Neuron (in vitro differentiated cells): ENCODE measurements around the gene CEP63.

Experiments used
- H2AFZ ChIP-seq: one replicate; pipeline ENCODE4 v1.6.1; 2013; ENCODE audit warnings: low read depth, mild to moderate bottlenecking, inconsistent platforms, low read length, moderate library complexity
- H3K27me3 ChIP-seq: one replicate; pipeline ENCODE4 v1.6.1; 2013; ENCODE audit warnings: low read length; ENCODE audit not compliant: insufficient read depth
- H3K36me3 ChIP-seq: one replicate; pipeline ENCODE4 v1.6.1; 2013; ENCODE audit warnings: low read length; ENCODE audit not compliant: insufficient read depth
- H3K4me1 ChIP-seq: one replicate; pipeline ENCODE4 v1.6.1; 2013; ENCODE audit warnings: low read length; ENCODE audit not compliant: insufficient read depth
- H3K4me3 ChIP-seq: 2 replicates; pipeline ENCODE4 v1.5.1; 2013; ENCODE audit warnings: mild to moderate bottlenecking, low read length, moderate library complexity
- H3K9me3 ChIP-seq: one replicate; pipeline ENCODE4 v1.6.1; 2013; ENCODE audit warnings: low read length

The CEP63 gene

DNA sequence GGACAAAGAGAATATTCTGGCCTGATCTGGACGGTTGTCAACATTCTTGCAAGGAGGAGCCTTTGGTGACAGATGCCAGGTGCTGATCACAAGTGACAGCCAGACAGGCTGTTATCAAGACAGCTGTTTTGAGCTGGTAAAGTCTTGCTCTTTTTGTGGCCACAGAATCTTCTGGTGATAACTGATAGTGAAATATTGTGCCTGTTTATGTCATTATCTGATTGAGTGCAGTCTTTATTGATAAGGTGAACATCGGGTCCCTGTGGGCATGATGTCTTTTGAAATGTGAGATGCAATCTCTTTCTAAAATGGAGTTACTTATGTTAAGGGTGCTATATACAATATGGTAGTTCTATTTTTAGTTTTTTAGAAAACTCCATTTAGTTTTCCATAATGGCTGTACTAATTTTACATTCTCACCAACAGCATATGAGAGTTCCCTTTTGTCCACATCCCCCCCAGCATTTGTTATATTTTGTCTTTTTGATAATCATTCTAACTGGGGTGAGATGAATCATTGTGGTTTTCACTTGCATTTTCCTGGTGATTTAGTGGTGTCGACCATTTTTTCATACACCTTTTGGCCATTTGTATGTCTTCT, 10.7 kb downstream of the CEP63 start:
- Histone ChIP-seq H2AFZ (no peak overlapping the region), H3K27me3 (no peaks in the 10 kb centered on the region), H3K36me3 (peaks cover 8% of the 10 kb centered on the region), H3K9me3 (peaks cover 5% of the 10 kb centered on the region), H3K4me1 (no peaks in the 10 kb centered on the region), H3K4me3 (no peak overlapping the region)

DNA sequence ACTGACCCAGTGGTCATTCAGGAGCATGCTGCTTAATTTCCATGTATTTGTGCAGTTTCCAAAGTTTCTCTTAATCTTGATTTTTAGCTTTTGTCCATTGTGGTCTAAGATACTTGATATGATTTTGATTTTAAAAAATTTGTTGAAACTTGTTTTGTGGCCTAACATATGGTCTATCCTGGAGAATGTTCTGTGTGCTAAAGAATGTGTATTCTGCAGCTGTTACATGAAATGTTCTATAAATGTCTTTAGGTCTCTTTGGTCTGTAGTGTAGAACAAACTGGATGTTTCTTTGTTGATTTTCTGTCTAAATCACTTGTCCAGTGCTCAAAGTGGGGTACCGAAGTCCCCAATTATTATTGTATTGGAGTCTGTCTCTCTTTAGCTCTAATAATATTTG, 17.4 kb downstream of the CEP63 start:
- Histone ChIP-seq H3K9me3 (peaks cover 14% of the 10 kb centered on the region), H3K36me3 (peaks cover 14% of the 10 kb centered on the region), H3K27me3 (no peaks in the 10 kb centered on the region), H2AFZ (no peak overlapping the region), H3K4me3 (no peak overlapping the region), H3K4me1 (no peaks in the 10 kb centered on the region)

DNA sequence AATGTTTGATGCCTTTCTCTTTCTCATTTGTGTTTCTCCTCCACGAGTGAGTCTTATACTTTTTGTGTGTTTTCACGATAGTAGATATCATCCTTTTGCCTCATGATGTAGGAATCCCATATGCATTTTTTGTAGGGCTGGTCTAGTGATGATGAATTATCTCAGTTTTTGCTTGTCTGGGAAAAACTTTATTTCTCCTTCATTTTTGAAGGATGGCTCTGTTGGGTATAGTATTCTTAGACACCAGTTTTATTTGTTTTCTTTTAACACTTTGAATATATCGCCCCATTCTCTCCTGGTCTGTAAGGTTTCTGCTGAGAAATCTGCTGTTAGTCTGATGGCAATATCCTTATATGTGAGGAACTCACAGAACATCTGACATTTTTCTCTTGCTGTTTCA, 18.3 kb downstream of the CEP63 start:
- no peaks in the 10 kb centered on the region for H3K4me1 ChIP-seq
- H3K27me3 ChIP-seq = no peaks in the 10 kb centered on the region
- H3K4me3 ChIP-seq = no peak overlapping the region
- H2AFZ ChIP-seq = no peak overlapping the region
- peaks cover 15% of the 10 kb centered on the region for H3K36me3 ChIP-seq
- H3K9me3 ChIP-seq = peaks cover 14% of the 10 kb centered on the region

DNA sequence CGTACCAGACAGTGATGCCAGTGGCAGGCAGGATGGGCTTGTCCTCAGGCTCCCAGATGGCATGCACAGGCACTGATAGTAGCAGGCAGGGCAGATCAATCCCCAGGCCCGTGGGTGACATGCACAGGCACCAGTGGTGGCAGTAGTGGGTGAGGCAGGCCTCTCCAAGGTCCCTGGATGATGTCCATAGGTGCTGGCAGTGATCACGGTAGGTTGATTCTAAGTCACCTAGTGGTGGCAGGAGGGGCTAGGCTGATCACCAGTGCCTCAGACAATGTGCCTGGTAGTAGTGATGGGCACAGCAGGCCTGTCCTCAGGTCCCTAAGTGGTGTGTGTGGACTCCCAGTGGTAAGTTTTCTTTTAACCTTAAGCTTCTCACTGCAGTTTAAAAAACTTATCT, 19.6 kb downstream of the CEP63 start:
- H3K9me3 ChIP-seq = peaks cover 9% of the 10 kb centered on the region

DNA sequence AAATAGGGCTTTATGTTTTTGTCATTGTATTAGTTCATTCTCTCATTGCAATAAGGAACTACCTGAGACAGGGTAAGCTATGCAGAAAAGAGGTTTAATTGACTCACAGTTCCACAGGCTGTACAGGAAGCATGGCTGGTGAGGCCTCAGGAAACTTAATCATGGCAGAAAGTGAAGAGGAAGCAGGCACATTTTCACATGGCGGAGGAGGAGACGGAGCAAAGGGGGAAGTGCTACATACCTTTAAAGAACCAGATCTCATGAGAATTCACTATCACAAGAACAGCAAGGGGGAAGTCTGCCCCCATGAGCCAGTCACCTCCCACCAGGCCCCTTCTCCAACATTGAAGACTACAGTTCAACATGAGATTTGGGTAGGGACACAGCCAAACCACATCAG, 25.6 kb downstream of the CEP63 start:
- H3K4me1 ChIP-seq = peaks cover 8% of the 10 kb centered on the region
- no peaks in the 10 kb centered on the region for H3K9me3 ChIP-seq
- peaks cover 35% of the 10 kb centered on the region for H3K36me3 ChIP-seq
- H2AFZ ChIP-seq = no peak overlapping the region
- no peaks in the 10 kb centered on the region for H3K27me3 ChIP-seq
- no peak overlapping the region for H3K4me3 ChIP-seq

More for the DNA sequence above, 19.6 kb downstream of the CEP63 start:
- Histone ChIP-seq H3K27me3 (no peaks in the 10 kb centered on the region), H3K4me1 (no peaks in the 10 kb centered on the region), H3K4me3 (no peak overlapping the region), H2AFZ (no peak overlapping the region), H3K36me3 (peaks cover 24% of the 10 kb centered on the region)

DNA sequence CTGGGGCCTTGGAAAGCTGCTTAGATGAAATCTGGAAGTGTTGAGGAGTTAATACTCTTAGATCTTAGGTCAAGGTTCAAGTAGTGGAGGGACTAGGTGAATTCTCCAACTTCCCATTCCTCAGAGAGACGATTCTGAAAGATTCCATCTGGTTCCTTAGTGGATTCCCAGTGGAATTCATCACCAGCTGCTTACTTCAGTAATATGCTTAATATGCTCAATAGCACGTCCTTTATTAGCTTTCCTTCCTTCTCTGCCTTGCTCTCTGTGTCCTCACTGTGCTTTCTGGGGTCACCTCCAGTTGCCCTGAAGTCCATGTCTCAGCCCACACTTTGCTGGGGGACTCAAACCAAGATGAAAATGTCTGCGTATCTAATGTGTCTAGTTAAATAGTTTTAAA, 31.0 kb downstream of the CEP63 start:
- no peak overlapping the region for H3K4me3 ChIP-seq
- peaks cover 2% of the 10 kb centered on the region for H3K9me3 ChIP-seq
- no peak overlapping the region for H2AFZ ChIP-seq
- H3K27me3 ChIP-seq = no peaks in the 10 kb centered on the region
- peaks cover 8% of the 10 kb centered on the region for H3K36me3 ChIP-seq
- peaks cover 8% of the 10 kb centered on the region for H3K4me1 ChIP-seq

DNA sequence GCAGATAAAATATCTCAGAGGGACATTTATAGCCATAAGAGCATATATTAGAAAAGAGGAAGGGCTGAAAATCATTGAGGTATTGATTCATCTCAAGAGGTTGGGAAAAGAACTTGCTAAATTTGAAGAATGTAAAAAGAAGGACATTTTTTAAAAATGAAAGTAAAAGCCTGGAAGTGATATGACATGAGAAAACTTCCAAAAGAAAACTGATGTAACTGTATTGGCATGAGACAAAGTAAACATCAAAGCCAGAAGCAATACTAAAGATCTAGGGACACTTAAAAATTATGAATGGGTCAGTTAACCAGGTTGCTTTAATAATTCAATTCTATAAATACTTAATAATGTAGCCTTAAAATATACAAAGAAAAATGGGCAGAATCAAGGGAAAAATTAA, 31.9 kb downstream of the CEP63 start:
- H3K4me3 ChIP-seq = no peak overlapping the region
- H3K4me1 ChIP-seq = peaks cover 8% of the 10 kb centered on the region
- peaks cover 8% of the 10 kb centered on the region for H3K36me3 ChIP-seq

DNA sequence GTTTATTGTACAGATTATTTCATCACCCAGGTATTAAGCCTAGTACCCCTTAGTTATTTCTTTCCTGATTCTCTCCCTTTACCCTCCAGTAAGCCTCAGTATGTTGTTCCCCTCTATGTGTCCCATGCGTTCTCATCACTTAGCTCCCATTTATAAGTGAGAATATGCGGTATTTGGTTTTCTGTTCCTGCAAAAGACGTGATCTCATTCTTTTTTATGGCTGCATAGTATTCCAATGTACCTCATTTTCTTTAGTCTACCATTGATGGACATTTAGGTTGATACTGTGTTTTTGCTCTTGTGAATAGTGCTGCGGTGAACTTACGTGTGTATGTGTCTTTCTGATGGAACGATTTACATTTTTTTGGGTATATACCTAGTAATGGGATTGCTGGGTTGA, 36.7 kb downstream of the CEP63 start:
- Histone ChIP-seq H3K36me3 (peaks cover 2% of the 10 kb centered on the region), H3K4me3 (no peak overlapping the region), H3K4me1 (no peaks in the 10 kb centered on the region), H2AFZ (no peak overlapping the region), H3K27me3 (no peaks in the 10 kb centered on the region), H3K9me3 (peaks cover 2% of the 10 kb centered on the region)

More for the DNA sequence above, 31.9 kb downstream of the CEP63 start:
- H3K9me3 ChIP-seq = peaks cover 4% of the 10 kb centered on the region
- no peak overlapping the region for H2AFZ ChIP-seq
- H3K27me3 ChIP-seq = no peaks in the 10 kb centered on the region

DNA sequence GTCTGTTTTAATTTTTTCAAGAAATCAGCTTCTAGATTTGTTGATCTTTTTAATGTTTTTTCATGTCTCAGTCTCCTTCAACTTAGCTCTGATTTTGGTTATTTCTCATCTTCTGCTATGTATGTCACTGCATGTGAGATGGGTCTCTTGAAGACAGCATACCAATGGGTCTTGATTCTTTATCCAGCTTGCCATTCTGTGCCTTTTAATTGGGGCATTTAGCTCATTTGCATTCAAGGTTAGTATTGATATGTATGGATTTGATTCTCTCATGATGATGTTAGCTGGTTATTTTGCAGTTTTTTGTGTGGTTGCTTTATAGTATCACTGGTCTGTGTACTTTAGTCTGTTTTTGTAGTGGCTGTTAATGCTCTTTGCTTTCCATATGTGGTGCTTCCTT, 39.4 kb downstream of the CEP63 start:
- no peaks in the 10 kb centered on the region for H3K36me3 ChIP-seq
- no peaks in the 10 kb centered on the region for H3K4me1 ChIP-seq
- no peak overlapping the region for H2AFZ ChIP-seq
- H3K27me3 ChIP-seq = no peaks in the 10 kb centered on the region
- peaks cover 2% of the 10 kb centered on the region for H3K9me3 ChIP-seq
- H3K4me3 ChIP-seq = no peak overlapping the region

DNA sequence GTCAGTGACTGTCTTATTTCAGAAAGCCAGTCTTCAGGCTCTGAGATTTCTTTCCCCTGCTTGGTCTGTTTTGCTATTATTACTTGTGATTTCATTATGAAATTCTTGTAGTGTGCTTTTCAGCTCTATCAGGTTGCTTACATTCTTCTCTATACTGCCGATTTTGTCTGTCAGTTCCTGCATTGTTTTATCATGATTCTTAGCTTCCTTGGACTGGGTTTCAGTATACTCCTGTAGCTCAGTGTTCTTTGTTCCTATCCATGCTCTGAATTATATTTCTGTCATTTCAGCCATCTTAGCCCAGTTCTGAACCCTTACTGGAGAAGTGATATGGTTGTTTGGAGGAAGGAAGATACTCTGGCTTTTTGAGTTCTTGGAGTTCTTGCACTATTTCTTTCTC, 40.5 kb downstream of the CEP63 start:
- no peak overlapping the region for H3K4me3 ChIP-seq
- no peak overlapping the region for H2AFZ ChIP-seq
- no peaks in the 10 kb centered on the region for H3K27me3 ChIP-seq
- H3K9me3 ChIP-seq = peaks cover 2% of the 10 kb centered on the region
- H3K4me1 ChIP-seq = no peaks in the 10 kb centered on the region
- H3K36me3 ChIP-seq = no peaks in the 10 kb centered on the region

DNA sequence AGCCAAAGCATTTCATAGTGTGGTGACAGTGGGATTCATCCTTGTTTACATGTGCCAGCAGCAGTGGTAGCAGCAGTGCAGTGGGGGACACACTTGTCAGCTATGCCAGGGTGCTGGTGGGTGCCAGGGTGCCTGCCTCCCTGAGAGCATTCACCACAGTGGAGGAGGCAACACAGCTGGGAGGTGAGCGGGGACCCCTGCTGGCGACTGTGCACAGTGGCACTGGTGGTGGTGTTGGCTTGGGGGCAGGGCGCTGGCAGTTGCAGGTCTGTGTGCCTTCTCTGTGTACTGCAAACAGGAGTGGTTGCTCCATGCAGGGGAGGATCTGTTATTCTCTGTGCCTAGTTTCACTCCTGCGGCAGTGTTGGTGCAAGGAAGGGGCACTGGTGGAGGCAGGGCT, 41.2 kb downstream of the CEP63 start:
- Histone ChIP-seq H3K27me3 (no peaks in the 10 kb centered on the region), H3K36me3 (no peaks in the 10 kb centered on the region), H3K4me3 (no peak overlapping the region), H3K4me1 (no peaks in the 10 kb centered on the region), H3K9me3 (peaks cover 2% of the 10 kb centered on the region), H2AFZ (no peak overlapping the region)

DNA sequence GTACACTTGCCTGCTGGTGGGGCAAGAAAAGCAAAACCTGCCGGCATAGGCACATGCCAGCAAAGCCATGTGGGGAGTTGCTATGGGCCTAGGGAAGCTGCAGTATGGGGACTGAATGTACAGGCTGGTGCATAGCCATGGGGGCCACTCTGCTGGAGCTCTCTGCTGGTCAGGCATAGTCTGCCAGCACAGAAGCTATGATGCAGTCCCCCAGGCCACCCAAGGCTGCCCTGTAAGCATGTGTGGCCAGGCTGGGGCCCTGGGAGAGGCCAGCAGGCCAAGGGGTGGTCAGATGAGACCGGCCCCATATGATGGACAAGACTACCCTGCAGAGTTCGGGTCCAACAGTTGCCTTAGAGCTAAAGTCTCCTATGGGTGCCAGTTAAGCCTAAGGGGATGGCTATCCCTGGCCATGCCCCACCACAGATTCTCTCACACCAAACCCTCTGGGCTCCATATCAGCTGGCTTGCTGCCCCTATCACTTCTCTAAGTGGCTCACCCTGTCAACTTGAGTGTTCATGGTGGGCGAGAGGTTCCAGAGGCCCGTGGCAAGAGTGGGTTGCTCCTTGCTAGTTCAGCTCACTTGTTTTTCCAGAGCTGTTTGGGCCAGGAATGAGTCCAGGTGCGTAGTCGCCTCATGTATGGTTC, 41.8 kb downstream of the CEP63 start:
- H3K4me1 ChIP-seq = no peaks in the 10 kb centered on the region
- H3K4me3 ChIP-seq = no peak overlapping the region
- peaks cover under 1% of the 10 kb centered on the region for H3K36me3 ChIP-seq
- H2AFZ ChIP-seq = no peak overlapping the region
- H3K9me3 ChIP-seq = no peaks in the 10 kb centered on the region
- H3K27me3 ChIP-seq = no peaks in the 10 kb centered on the region

DNA sequence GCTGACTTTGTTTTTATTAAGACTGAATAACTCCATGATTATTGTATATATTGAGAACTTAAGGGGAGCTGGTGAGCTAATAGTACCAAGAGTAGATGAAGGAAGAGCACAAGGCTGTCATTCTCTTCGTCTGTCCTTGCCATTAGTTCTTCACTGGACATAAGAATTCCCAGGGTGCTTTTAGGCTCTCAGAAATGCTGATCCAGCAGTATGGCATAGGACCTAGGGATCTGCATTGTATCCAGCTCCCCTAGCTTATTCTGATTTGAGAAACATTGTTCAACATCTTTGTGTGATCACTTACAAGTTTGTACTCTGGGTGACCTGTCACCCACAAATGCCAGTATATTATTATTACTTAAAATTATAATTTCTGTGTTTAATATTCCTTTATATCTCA, 47.6 kb downstream of the CEP63 start:
- Histone ChIP-seq H2AFZ (no peak overlapping the region), H3K27me3 (no peaks in the 10 kb centered on the region), H3K4me1 (no peaks in the 10 kb centered on the region), H3K36me3 (peaks cover 18% of the 10 kb centered on the region), H3K9me3 (no peaks in the 10 kb centered on the region), H3K4me3 (no peak overlapping the region)
